UCSD-AML1 (cell line): Measurements from ENCODE around the gene EIF3F.
A peak's percentile ranks its signal among the peaks of the same experiment; 100 is the strongest.
"Not testable (repeated sequence)": the region's sequence is repeated elsewhere in the genome, so short reads cannot be mapped to it uniquely, and the experiment has no call there.

Experiments
- DNase-seq: peaks from one replicate; lab custom pipeline; 2025; ENCODE audit not compliant: unreplicated experiment; lab: John Stamatoyannopoulos, UW

EIF3F gene

DNA sequence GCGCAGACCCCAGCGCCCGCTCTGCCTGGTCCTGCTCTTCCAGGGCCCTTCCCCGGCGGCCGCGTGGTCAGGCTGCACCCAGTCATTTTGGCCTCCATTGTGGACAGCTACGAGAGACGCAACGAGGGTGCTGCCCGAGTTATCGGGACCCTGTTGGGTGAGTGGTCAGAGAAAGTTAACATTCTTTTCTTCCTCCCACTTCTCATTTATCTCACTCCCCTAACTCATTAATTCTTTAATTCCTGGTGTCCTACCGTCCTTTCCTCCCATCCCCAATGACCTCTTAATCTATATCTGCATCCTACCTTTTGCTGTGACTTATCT, 385 bp downstream of the EIF3F start:
- DNase-seq, result not testable (repeated sequence)

- no peak for DNase-seq
Observed at GRCh38 chr11:7994581-7995278, 7.6 kb downstream of the EIF3F start.

DNA sequence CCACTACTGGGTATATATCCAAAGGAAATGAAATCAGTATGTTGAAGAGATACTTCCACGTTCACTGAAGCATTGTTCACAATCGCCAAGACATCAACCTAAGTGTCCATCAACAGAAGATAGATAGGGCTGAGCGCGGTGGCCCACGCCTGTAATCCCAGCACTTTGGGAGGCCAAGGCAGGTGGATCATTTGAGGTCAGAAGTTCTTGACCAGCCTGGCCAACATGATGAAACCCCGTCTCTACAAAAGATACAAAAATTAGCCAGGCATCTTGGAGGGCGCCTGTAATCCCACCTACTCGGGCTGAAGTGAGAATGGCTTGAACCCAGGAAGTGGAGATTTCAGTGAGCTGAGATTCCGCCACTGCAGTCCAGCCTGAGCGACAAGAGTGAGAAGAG, 12.7 kb downstream of the EIF3F start:
- no peak for DNase-seq

DNA sequence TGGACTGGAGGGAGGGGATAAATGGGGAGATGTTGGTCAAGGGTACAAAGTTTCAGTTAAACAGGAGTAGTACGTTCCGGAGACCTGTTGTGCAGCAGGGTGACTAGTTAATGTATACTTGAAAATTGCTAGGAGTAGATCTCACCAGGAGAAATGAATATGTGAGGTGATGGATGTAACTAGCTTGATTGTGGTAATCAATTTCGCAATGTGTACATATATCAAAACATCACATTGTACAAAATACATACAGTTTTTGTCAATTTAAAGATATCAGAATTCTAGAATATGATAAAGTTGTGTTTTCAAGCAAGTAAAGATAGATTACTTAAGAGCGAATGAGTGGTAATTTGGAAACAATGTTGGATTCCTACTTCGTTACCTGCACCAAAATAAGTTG, 13.3 kb downstream of the EIF3F start:
- DNase-seq, result no peak

DNA sequence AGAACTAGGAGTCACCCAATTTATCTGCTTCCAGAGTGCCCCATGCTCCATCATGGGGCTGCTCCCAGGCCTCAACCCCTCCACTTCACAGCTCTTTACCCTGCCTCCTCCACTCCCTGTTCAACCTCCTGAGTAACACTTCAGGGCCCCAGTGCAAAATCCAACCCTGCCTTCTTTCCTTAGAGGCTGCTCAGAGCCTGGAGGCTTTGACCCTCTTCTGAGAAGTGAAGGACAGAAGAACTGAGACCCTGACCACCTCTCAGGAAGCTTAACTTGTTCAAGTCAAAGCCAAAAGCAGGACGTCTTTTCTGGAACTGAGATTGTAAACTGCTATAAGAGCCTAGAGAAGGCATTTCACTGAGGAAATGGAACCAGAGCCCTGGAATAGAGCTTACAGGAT, 15.5 kb downstream of the EIF3F start:
- no peak for DNase-seq

DNA sequence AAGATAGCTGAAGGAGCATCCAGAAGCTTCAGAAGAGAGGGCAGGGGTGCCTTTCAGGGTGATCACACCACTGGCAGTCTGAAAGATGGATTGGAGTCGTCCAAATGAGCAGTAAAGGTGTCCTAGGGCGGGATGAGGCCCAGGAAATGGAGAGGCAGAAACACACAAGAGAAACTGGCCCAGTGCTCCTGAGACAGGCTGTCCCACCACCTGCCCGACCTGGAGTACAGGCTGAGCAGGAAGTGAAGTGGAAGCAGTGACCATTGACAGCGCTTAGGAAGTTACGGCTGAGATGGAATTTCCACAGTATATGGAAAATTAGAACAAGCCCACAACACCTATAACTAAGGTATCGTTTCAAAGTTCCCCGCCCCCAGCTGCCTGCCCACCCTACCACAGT, 16.1 kb downstream of the EIF3F start:
- no peak for DNase-seq

DNA sequence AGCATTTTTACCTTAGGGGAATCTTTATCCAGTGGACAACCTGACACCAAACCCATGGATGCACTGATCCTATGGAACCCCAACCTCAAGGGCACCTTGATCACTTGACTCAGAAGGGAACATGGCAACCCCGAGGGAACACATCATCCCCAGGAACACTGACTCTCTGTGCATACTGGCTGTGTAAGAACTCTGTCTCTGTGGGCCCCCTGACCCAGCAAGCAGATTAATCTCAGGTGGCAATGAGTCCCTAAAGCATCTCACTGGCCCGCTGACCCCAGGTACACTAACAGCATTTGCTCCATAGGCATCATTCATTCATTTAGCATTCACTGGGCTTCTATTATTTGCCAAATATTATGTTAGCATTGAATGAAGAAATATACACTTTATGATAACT, 16.9 kb downstream of the EIF3F start:
- DNase-seq, result no peak

- DNase-seq, result no peak
Observed at GRCh38 chr11:8005556-8005955, 18.4 kb downstream of the EIF3F start.

GRCh38 chr11:8006349-8006977, 19.3 kb downstream of the EIF3F start:
- DNase-seq, result peak; percentile 21

DNA sequence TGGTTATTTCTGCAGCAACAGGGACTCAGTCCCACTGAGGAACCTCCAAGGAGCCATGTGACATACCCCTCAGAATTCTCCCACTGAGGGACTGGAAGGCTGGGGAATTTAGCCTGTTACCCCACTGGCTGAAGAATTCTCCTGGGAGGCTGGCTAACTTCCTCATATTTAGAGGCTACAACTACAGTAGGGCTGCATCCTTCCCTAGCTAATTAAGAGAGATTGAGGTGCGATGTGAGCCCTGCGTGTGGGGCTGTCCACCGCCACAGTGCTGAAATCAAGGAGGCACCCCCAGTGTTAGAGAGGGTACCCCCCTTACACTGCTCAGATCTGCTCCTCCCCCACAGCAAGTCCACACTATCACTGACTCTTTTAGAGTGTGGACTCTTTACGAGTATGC, 21.1 kb downstream of the EIF3F start:
- DNase-seq, result no peak

DNA sequence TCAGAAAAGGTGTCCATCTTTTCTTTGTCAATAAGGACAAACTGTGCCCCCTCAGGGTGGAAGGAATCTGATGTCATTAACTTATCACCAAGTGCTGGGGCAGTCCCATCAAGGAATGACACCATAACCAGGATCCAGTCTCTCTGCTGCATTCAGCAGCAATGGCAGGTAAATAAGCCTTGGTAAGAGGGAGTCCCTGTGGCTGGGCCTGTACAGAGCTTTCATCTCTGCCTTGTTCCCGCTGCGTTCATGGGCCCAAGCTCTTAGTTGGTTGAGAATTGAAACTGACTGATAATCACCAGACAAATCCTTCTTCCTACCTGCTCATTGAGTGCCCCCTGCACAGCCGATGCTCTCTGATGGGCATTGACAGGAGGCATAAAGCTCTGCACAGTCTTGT, 22.7 kb downstream of the EIF3F start:
- no peak for DNase-seq

GRCh38 chr11:8011371-8011770, 24.2 kb downstream of the EIF3F start:
- no peak for DNase-seq

- no peak for DNase-seq
Observed at GRCh38 chr11:8011981-8012444, 24.9 kb downstream of the EIF3F start.

DNA sequence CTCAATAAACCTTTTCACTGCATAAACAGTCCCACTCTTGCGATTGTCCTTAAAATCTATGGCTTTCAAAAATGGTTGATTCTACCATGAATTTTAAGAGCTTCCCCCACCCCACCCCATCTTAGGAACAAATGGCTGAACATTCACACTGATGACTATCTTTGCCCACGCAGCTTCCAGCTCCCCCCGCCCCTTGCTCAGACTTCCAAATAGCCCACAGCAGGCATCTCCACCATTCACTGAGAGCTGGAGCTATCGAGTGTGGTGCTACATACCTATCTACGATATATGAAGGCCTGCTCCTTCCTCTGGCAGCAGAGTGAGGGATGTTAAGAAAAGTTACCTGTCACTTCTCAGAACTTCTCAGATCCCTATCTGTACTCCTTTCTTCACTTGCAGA, 26.7 kb downstream of the EIF3F start:
- no peak for DNase-seq

DNA sequence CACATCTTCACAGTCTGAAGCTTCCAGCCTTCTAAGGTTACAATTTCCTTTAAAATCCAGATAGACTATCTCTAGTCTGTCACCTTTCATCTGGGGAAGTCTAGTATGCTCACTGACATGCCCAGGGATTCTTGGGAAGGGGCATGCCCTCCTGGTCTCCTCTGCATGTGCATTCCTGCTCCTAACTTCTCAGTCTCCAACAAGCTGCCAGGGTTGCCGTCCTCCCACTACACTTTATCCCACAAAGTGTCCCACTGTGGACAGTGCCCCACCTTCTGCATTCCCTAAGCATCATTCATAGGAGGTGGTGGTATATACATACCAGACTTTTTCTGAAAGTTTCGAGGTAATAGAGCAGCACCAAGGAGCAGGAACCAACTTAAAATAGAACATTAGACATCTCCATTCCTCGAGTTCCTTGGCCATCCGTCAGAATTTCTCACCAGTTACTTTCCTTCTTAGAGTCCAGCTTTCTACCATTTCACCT, 28.7 kb downstream of the EIF3F start:
- no peak for DNase-seq

DNA sequence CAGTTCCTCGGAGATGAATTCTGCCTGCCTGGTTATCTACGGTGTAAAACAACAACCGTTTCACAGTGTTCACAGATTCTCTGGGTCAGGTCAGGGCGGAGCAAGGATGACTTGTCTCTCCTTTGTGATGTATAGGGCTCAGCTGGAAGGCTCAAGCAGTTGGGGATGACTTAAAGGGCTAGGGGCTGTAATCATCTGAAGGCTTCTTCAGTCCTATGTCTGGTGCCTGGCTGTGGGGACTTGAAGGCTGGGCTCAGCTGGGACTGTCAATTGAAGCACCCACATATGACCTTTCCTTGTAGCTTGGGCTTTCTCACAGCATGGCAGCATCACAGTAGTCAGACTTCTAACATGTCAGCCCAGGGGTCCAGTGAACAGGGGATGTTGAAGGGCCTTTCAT, 29.3 kb downstream of the EIF3F start:
- no peak for DNase-seq

GRCh38 chr11:8017071-8017470, 29.9 kb downstream of the EIF3F start:
- no peak for DNase-seq

DNA sequence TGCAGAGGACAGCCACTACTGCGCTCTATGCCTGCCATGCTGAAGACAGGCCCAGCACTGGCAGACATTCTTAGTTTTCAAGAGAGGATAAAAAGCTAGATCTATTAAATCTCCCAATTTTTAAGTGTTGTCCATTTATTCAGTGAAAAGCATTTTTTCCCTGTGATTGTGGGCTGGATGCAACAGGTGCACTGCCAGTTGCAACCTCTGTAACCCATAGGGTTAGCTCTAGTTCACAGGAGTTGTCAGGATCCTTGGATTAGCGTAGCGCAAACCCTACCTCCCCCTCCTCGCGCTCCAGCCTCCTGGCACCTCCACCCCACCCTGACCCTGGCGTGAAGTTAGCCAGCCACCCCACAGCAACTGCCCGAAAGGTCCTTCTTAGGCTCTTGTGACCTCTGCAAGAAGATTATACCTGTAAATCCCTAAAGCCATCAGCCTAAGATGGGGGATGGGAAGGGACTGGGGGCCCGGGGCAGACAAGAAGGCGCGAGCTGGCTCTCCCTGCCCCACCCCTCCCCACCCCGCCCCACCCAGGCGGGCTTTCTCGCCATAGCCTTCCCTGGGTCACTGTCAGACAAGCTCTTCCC, 30.9 kb downstream of the EIF3F start:
- no peak for DNase-seq

- no peak for DNase-seq
Observed at GRCh38 chr11:8018484-8019313, 31.6 kb downstream of the EIF3F start.

GRCh38 chr11:8019314-8020243, 32.4 kb downstream of the EIF3F start:
- DNase-seq, result no peak

DNA sequence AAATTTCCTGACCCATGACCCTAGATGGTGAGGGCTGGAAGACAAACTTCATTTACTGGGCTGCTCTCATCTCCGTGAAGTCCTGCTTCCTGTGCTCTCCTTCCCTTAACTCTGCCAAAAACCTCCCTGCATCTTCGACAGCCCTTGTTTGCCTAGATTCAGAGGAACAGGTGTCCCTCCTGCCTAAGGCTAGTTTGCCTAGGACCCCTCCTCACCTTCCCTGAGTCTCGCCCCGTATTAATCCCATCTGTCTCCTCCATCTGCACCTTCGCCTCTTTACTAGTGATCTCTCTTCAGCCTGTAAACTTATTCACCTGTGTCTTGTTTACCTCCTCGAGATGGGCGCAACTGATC, 33.1 kb downstream of the EIF3F start:
- DNase-seq, result no peak
